Stomach smooth muscle (tissue), 2 donors: ENCODE measurements around the gene RECQL5.

Source experiments
- H3K27ac ChIP-seq: one replicate; pipeline ENCODE4 v1.7.0; 2013; ENCODE audit warnings: mild to moderate bottlenecking, low read length, inconsistent platforms
- H3K27me3 ChIP-seq, 2 donors: one replicate each; pipeline ENCODE4 v1.7.0; 2013; ENCODE audit warnings: low read length in 2 of 2; ENCODE audit not compliant: insufficient read depth in 2 of 2, control insufficient read depth in 1 of 2
- H3K36me3 ChIP-seq, 2 donors: one replicate each; pipeline ENCODE4 v1.7.0; 2013; ENCODE audit warnings: low read length in 2 of 2; ENCODE audit not compliant: control insufficient read depth in 2 of 2, insufficient read depth in 2 of 2
- H3K4me1 ChIP-seq: one replicate; pipeline ENCODE4 v1.7.0; 2013; ENCODE audit warnings: low read length; ENCODE audit not compliant: control insufficient read depth, insufficient read depth
- H3K4me3 ChIP-seq, 2 donors: one replicate each; pipeline ENCODE4 v1.7.0; 2013; ENCODE audit warnings: low read length in 2 of 2
- H3K9ac ChIP-seq, 2 donors: one replicate each; pipeline ENCODE4 v1.7.0; 2013; ENCODE audit warnings: low read length in 2 of 2, mild to moderate bottlenecking in 1 of 2
- H3K9me3 ChIP-seq, 2 donors: one replicate each; pipeline ENCODE4 v1.7.0; 2013; ENCODE audit warnings: low read length in 2 of 2; ENCODE audit not compliant: control insufficient read depth in 2 of 2
- donor health status: healthy.
- donor health status: Pancreatic carcinoma.

RECQL5 gene

DNA sequence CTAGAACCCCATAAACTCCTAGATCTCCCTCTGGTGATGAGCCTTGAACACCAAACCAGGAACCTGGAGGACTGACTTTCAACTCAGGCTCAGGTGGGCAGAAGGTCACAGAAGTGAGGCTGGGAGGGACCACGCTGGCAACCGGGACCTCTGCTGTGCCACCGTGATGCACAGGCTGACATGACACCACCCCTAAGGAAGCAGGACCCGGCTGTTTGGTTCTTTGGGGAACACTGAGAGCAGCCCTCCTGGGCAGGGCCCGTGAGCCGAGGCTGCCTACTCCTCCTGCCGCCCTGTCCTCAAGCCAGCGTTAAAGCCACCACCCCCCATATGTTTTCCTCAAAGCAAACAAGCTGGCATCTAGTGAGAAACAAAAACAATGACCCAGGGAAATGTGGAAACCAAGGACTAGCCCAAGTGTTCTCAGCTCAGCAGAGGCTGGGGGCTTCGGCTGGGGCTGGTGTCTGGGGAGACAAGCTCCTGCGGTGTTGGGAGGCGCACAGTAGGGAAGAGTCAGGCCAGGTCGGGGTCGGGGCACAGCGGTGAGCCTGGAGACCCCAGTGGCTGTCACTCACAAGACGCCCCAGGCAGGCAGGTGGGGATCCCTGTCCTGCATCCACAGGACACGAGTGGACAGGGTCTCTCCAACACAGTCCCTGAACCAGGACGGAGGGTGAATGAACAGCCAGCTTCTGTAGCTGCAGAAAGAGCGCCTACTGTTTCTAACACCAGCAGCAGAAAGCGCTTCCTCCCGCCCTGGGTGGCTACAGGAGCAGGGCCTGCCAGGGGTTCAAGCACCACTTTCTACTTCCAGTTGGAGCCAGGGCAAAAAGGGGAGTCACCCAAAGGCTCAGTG is 32.0 kb downstream of the RECQL5 start:
- Histone ChIP-seq H3K4me1 (peaks cover 25% of the 10 kb centered on the region), H3K27me3 (no peaks in the 10 kb centered on the region), H3K4me3 (no peak overlapping the region), H3K36me3 (peaks cover 0 to 2% of the 10 kb centered on the region in 2 donors), H3K9me3 (no peaks in the 10 kb centered on the region), H3K27ac (no peak overlapping the region), H3K9ac (peak overlapping the region in 1 of 2 donors; percentile 5)

DNA sequence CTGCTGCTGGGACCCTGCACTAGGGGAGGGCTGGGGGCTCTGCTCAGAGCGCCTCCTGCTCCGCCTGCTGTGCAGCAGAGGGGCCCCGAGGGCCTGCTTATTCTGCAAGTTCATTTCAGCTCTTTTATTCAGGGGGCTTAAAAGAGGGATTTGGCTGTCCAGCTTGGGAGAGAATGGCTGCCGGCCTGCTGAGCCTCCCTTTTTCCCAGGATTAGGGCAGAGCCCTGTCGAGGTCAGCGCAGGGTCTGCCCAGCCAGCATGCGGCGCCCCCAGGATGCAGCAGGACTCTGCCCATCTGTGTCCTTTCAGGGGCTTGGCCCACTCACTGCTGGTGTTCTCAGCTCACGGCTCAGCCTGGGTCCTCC is 32.6 kb downstream of the RECQL5 start:
- H3K27ac ChIP-seq, result peak overlapping the region; percentile 79
- no peaks in the 10 kb centered on the region for H3K9me3 ChIP-seq
- peaks cover 25% of the 10 kb centered on the region for H3K4me1 ChIP-seq
- H3K27me3 ChIP-seq, result no peaks in the 10 kb centered on the region
- H3K36me3 ChIP-seq, result peaks cover 0 to 2% of the 10 kb centered on the region in 2 donors
- peak overlapping the region; percentile 44 to 59 for H3K4me3 ChIP-seq
- peak overlapping the region; percentile 29 to 42 for H3K9ac ChIP-seq

DNA sequence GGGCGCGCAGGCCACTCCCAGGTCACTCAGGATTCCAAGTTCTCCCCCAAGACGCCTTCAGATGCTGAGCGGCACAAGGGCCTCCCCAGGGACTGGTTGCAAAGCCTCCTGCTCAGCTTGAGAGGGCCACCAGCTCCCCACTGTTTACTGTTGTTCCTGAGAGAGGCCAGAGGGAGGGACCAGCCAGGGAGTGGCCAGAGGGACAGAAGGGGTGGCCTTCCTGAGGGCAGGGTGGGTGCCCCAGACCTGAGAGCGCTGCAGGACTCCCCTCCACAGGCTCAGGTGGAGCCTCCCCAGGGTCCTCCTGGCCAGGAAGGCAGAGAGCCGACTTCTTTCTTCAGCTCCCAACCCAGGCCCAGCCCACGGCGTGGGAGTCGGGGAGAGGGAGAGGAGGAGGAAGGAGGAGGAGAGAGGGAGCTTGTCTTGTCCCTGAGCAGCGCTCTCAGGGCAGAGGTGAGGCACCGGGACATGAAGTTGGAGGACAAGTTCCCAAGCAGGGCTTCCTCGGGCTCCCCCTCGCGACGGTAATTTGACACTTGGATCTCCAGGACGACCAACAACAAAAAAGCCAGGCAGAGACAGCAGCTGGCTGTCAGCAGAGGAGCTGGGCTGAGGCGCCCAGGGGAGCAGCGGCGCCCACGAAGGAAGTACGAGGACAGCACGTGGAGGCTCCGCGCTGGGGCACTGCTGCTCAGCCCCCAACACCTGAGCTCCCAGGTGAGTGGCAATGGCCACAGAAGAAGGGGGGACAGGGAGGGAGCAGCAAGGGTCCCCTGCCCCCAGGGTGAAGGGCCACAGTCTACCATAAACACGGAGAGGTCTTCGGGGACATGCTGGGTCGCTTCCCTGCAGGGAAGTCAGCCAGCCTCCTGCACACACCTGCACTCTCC is 33.2 kb downstream of the RECQL5 start:
- Histone ChIP-seq H3K4me3 (peak overlapping the region; percentile 44 to 59), H3K9ac (peak overlapping the region; percentile 29 to 42), H3K27me3 (no peaks in the 10 kb centered on the region), H3K36me3 (no peaks in the 10 kb centered on the region), H3K27ac (peak overlapping the region; percentile 79), H3K4me1 (peaks cover 25% of the 10 kb centered on the region), H3K9me3 (no peaks in the 10 kb centered on the region)

DNA sequence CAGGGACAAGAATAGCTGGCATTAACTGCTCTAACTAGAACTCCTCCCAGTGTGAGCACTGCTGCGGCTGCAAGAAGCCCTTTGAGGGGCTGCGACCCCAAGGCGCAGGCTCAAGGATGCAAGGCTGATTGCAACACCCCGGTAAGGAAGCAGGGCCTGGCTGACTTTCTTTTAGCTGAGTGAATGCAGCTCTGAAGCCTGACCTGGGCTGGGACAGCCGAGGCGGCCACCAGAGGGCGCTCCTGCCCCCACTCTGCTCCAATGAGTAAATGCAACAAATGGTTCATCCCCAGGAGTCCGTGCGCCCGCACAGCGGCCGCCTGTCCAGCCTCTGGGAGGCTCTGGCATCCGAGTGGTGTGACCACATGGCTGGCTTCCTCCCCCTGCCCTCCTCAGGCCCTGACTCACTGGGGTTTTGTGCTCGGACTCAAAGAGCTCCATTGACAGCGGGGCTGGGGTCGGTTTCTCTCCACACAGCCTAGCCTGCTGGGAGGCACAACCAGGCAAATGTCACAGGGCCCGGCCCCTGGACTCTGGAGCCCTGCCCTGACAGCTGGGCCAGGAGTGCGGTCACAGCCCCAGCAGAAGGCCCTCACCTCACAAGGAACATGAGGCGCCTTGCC is 34.0 kb downstream of the RECQL5 start, which contains the start of gene SMIM5:
SMIM5 (plus strand) TSS at position 572 of the 623 bp plus-strand sequence. CDS start 6,768 bp downstream, outside the sequence.
- H3K27me3 ChIP-seq, result no peaks in the 10 kb centered on the region
- peak within 1 kb of the TSS; percentile 79 for H3K27ac ChIP-seq
- peak within 1 kb of the TSS; percentile 29 to 42 for H3K9ac ChIP-seq
- no peaks in the 10 kb centered on the region for H3K9me3 ChIP-seq
- H3K4me1 ChIP-seq, result peaks cover 25% of the 10 kb centered on the region
- H3K36me3 ChIP-seq, result no peaks in the 10 kb centered on the region
- H3K4me3 ChIP-seq, result peak within 1 kb of the TSS; percentile 44 to 59

DNA sequence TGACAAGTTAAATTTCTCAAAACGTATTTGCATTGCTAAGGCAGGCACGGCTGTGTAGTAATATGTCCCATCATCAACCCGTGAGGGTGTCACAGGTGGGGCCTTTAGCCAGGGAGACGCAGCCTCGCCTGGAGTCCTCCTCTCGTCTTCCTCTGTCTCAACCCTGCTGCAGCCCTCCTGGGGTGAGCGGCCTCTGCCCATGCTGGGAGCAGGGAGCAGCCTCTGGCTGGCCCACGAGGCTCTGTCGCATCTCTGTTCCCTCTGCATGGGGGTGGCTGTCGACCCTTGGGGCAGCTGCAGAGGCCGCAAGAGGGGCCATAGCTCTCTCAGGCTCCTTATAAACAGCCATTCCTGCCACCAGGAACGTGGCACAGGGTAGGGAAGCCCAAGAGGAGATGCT is 34.5 kb downstream of the RECQL5 start:
- H3K4me3 ChIP-seq, result no peak overlapping the region
- no peak overlapping the region for H3K9ac ChIP-seq
- H3K36me3 ChIP-seq, result peaks cover 0 to under 1% of the 10 kb centered on the region in 2 donors
- no peaks in the 10 kb centered on the region for H3K27me3 ChIP-seq
- H3K9me3 ChIP-seq, result no peaks in the 10 kb centered on the region
- H3K27ac ChIP-seq, result peak overlapping the region; percentile 79
- H3K4me1 ChIP-seq, result peaks cover 25% of the 10 kb centered on the region

DNA sequence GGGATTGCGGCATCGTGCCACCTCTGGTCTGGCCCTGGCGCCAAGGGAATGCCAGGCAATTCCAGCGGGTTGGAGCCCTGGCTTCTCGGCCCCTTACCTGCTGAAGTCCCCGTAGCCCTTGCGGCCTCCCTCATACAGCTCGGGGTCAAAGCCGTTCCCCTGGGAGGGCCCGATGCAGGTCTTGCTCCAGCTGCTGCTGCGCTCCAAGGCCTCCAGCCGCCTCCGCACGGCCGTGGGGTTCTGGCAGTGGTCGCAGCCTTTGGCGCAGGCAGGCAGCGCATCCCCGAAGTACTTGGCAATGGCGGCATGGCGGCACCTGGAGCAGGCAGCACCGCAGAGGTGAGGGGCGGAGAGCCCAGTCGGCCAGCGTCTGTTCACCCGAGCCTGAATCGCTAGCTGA is 35.6 kb downstream of the RECQL5 start:
- no peak overlapping the region for H3K27ac ChIP-seq
- H3K36me3 ChIP-seq, result peaks cover 4 to 8% of the 10 kb centered on the region in 2 donors
- peaks cover 25% of the 10 kb centered on the region for H3K4me1 ChIP-seq

DNA sequence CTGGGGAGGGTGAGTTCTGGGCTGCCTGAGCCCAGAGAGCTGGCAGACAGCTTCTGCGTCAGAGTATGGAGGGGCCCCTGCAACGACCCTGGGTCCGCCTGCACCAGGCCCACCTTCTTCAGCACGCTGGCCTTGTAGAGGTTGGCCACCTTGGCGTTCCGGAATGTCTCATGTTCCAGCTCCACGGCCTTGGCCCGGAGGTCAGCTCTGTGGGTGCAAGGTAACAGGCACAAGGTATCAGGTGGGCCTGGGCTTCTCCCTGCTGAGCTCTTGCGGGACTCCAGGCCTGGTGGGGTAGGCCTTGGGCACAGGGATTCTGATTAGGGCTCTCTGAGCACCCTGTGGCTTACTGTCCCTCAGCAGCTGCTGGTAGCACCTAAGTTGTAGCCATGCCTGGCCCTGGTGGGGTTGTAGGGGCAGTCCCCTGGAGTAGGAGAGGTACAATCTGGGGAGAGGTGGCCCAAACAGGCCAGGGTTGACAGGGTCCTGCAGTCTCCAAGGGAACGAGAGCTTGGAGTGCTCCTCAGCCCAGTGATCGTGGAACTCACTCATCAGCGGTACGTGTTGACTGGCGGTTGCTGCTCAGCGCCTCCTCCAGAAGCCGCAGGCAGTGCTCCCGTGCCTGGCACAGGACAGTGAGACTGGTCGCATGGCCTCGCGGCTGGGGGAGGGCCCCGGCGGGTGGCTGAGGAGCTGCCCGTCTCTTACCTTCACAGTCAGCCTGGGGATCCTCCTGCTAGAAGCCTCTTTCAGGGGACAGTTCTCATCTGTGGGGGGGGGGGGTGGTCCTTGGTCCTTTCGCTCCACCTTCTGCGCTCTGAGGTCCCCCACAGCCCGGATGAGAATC is 36.7 kb downstream of the RECQL5 start:
- Histone ChIP-seq H3K27ac (no peak overlapping the region), H3K9me3 (no peaks in the 10 kb centered on the region), H3K36me3 (peaks cover 7 to 8% of the 10 kb centered on the region in 2 donors), H3K27me3 (no peaks in the 10 kb centered on the region), H3K9ac (no peak overlapping the region), H3K4me3 (no peak overlapping the region), H3K4me1 (peaks cover 23% of the 10 kb centered on the region)

More for the DNA sequence above, 35.6 kb downstream of the RECQL5 start:
- Histone ChIP-seq H3K9me3 (no peaks in the 10 kb centered on the region), H3K27me3 (no peaks in the 10 kb centered on the region), H3K9ac (no peak overlapping the region), H3K4me3 (no peak overlapping the region)

DNA sequence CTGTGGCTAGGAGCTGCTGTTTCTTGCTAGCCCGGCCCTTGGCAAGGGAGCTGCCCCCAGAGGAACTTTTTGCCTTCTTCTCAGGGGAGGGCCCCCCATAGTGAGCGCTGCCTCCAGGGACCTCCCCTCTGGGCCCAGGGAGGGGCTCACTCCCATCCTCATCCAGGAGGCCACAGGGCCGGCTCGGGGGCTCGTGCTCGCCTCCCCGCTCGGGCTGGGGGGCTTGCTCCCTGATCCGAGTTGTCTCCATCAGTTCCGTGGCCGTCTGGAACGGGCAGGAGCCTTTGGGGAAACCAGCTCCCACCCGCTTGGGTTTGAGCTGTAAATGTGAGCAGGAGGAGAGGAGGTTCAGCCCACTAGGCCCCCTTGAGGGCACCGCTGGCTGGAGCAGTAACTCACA is 37.8 kb downstream of the RECQL5 start:
- Histone ChIP-seq H3K4me3 (no peak overlapping the region), H3K4me1 (peaks cover 17% of the 10 kb centered on the region), H3K9me3 (no peaks in the 10 kb centered on the region), H3K36me3 (peaks cover 8 to 11% of the 10 kb centered on the region in 2 donors), H3K27ac (no peak overlapping the region), H3K9ac (no peak overlapping the region), H3K27me3 (no peaks in the 10 kb centered on the region)

DNA sequence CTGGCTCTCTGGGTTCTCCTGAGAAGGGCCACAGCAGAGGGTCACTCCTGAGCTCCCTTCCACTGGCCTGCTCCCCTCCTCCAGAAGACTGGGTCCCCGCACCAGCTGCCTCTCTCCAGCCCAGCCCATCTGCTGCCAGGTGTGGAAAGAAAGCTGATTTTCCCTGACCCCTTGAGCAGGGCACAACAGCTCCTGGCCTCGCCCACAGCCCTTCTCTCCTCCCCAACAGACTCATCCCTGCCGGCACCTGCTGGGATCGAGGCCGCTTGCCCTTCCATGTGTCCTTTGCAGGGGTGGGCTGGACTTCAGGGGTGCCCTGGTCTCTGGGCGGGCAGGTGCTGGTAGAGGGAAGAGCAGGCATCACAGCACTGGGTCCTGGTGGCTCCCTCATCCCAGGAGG is 38.5 kb downstream of the RECQL5 start:
- Histone ChIP-seq H3K9ac (no peak overlapping the region), H3K9me3 (no peaks in the 10 kb centered on the region), H3K27me3 (no peaks in the 10 kb centered on the region), H3K4me1 (peaks cover 10% of the 10 kb centered on the region), H3K27ac (no peak overlapping the region), H3K4me3 (no peak overlapping the region), H3K36me3 (peaks cover 8 to 11% of the 10 kb centered on the region in 2 donors)

DNA sequence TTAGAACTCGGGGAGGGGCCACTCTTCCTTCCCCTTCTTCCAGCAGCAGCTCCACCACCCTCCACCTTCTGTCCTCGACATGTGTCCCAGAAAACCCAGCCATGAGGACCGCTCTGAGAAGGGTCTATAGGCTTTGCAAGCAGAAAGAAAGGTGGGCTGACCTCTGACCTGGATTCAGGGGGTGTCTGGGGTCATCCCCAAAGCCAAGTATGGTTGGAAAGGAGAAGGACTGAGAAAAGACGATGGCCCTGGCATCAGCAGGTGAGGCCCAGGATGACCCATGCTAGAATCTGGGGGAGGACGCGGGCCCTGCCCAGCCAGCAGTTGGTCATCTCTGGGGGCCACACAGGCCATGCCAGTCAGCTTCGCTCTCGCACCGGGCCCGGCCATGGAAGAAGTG is 39.9 kb downstream of the RECQL5 start:
- H3K4me3 ChIP-seq, result no peak overlapping the region
- no peaks in the 10 kb centered on the region for H3K4me1 ChIP-seq
- peaks cover 8 to 14% of the 10 kb centered on the region in 2 donors for H3K36me3 ChIP-seq
- H3K27ac ChIP-seq, result no peak overlapping the region
- no peaks in the 10 kb centered on the region for H3K9me3 ChIP-seq
- H3K27me3 ChIP-seq, result no peaks in the 10 kb centered on the region
- no peak overlapping the region for H3K9ac ChIP-seq
